ENCODE data around the gene CDH13.

CDH13 gene

GRCh38 chr16:83270061-83270460, 643.3 kb downstream of the CDH13 start:
- no peak for DNase-seq

GRCh38 chr16:83270640-83271039, 643.9 kb downstream of the CDH13 start:
- DNase-seq, result no peak

GRCh38 chr16:83271123-83271522, 644.4 kb downstream of the CDH13 start:
- no peak for DNase-seq

- no peak for DNase-seq
These were observed 645.3 kb downstream of the CDH13 start for GRCh38 chr16:83271970-83272575.

- DNase-seq, result no peak
These were observed 646.1 kb downstream of the CDH13 start for GRCh38 chr16:83272843-83273242.

- no peak for DNase-seq
These were observed 646.9 kb downstream of the CDH13 start for GRCh38 chr16:83273504-83274173.

GRCh38 chr16:83279251-83279650, 652.5 kb downstream of the CDH13 start:
- DNase-seq, result no peak

GRCh38 chr16:83285921-83286320, 659.2 kb downstream of the CDH13 start:
- DNase-seq, result no peak

GRCh38 chr16:83296505-83296904, 669.7 kb downstream of the CDH13 start:
- no peak for DNase-seq

GRCh38 chr16:83298541-83298940, 671.8 kb downstream of the CDH13 start:
- DNase-seq, result no peak

GRCh38 chr16:83300326-83300725, 673.6 kb downstream of the CDH13 start:
- no peak for DNase-seq

- no peak for DNase-seq
These were observed 675.2 kb downstream of the CDH13 start for GRCh38 chr16:83301971-83302370.

- DNase-seq, result no peak
These were observed 676.1 kb downstream of the CDH13 start for GRCh38 chr16:83302853-83303252.

GRCh38 chr16:83305092-83305491, 678.3 kb downstream of the CDH13 start:
- DNase-seq, result no peak

- no peak for DNase-seq
These were observed 680.3 kb downstream of the CDH13 start for GRCh38 chr16:83306961-83307593.

- DNase-seq, result no peak
These were observed 680.8 kb downstream of the CDH13 start for GRCh38 chr16:83307594-83307992.

- DNase-seq, result no peak
These were observed 681.6 kb downstream of the CDH13 start for GRCh38 chr16:83308414-83308813.

- DNase-seq, result no peak
These were observed 684.0 kb downstream of the CDH13 start for GRCh38 chr16:83310816-83311215.

- no peak for DNase-seq
These were observed 685.4 kb downstream of the CDH13 start for GRCh38 chr16:83312015-83312717.

GRCh38 chr16:83312718-83313245, 686.0 kb downstream of the CDH13 start:
- no peak for DNase-seq

GRCh38 chr16:83315271-83315670, 688.5 kb downstream of the CDH13 start:
- no peak for DNase-seq

GRCh38 chr16:83316458-83316857, 689.7 kb downstream of the CDH13 start:
- DNase-seq, result no peak

- no peak for DNase-seq
These were observed 691.6 kb downstream of the CDH13 start for GRCh38 chr16:83318390-83318789.

Measured in central memory CD4-positive, alpha-beta T cell (primary cell).